Ascending aorta (tissue), 2 donors: ENCODE measurements around the gene CPN1. TPM values are rescaled to one million over a fixed set of nuclear protein-coding genes. Genes with fewer than 3 reads are reported as not detected.

ENCODE experiments used
- DNase-seq, 2 donors: peaks; one replicate each; pipeline ENCODE4 v3.0.0-alpha.2; 2019; ENCODE audit warnings: low spot score in 2 of 2
- H3K27ac ChIP-seq, 2 donors: fragments of 200-600 bp; sonication (generic); one replicate each; pipeline ENCODE4 v1.5.1; 2016 to 2017; ENCODE audit warnings: mild to moderate bottlenecking in 1 of 2
- H3K27me3 ChIP-seq: fragments of 200-600 bp; sonication (generic); one replicate; pipeline ENCODE4 v1.5.1; 2017
- H3K36me3 ChIP-seq, 2 donors: fragments of 200-600 bp; sonication (generic); one replicate each; pipeline ENCODE4 v1.5.1; 2016
- H3K4me1 ChIP-seq, 2 donors: fragments of 200-600 bp; sonication (generic); one replicate each; pipeline ENCODE4 v1.5.1; 2016 to 2017; ENCODE audit warnings: mild to moderate bottlenecking in 1 of 2
- H3K4me3 ChIP-seq, 2 donors: fragments of 200-600 bp; sonication (generic); one replicate each; pipeline ENCODE4 v1.5.1; 2016 to 2017; ENCODE audit warnings: mild to moderate bottlenecking in 1 of 2
- H3K9me3 ChIP-seq, 2 donors: fragments of 200-600 bp; sonication (generic); one replicate each; pipeline ENCODE4 v1.5.1; 2016
- intact Hi-C: fragments of 100-400 bp; cut with DNase I; formaldehyde crosslinking; loops from one replicate; pipeline ENCODE4 v1.15.1; 2023
- total RNA-seq: library from RNA; depleted of rRNA; stranded (reverse); fragments of >200 nt; gene quantifications from one replicate; pipeline ENCODE4 v1.1.0, GENCODE V29; 2016
- TF ChIP-seq, protein P1 (sequence below), 3 experiments: fragments of 200-600 bp in 2 of 3; fragments of 450-650 bp in 1 of 3; sonication (generic) in 2 of 3; IDR thresholded peaks; one replicate each; pipeline ENCODE4 v1.5.1; 2016 to 2019; ENCODE audit warnings: antibody characterized with exemption in 3 of 3, mild to moderate bottlenecking in 1 of 3, moderate library complexity in 1 of 3

The CPN1 gene
- total RNA-seq, 1 donor from 2014 or later: not detected

DNA sequence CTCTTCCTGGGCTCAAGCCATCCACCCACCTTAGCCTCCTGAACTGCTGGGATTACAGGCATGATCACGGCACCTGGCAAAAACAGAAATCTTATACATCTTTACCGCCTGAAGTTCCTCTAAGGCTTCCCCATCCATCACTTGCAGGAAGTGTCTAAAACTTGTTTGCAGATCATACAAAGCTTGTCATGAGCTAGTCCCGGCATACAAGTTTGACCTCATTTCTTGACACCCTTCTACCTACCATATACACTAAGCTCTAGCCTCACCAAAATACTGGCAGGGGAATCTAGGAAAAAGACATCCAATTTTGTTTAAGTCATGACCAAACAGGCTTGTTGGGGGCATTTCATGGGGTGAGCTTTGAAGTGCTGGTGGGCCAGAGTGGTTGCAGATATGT lies 86.4 kb downstream of the CPN1 start:
- intact Hi-C loops: no loop called here
- Histone ChIP-seq H3K9me3 (no peaks in the 10 kb centered on the region), H3K4me1 (no peaks in the 10 kb centered on the region), H3K27me3 (no peaks in the 10 kb centered on the region), H3K27ac (no peak overlapping the region), H3K4me3 (no peak overlapping the region), H3K36me3 (no peaks in the 10 kb centered on the region)
- TF ChIP-seq, protein P1, sequence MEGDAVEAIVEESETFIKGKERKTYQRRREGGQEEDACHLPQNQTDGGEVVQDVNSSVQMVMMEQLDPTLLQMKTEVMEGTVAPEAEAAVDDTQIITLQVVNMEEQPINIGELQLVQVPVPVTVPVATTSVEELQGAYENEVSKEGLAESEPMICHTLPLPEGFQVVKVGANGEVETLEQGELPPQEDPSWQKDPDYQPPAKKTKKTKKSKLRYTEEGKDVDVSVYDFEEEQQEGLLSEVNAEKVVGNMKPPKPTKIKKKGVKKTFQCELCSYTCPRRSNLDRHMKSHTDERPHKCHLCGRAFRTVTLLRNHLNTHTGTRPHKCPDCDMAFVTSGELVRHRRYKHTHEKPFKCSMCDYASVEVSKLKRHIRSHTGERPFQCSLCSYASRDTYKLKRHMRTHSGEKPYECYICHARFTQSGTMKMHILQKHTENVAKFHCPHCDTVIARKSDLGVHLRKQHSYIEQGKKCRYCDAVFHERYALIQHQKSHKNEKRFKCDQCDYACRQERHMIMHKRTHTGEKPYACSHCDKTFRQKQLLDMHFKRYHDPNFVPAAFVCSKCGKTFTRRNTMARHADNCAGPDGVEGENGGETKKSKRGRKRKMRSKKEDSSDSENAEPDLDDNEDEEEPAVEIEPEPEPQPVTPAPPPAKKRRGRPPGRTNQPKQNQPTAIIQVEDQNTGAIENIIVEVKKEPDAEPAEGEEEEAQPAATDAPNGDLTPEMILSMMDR (IDR thresholded peaks at IDR 0.05): no peak
- no peak for DNase-seq

DNA sequence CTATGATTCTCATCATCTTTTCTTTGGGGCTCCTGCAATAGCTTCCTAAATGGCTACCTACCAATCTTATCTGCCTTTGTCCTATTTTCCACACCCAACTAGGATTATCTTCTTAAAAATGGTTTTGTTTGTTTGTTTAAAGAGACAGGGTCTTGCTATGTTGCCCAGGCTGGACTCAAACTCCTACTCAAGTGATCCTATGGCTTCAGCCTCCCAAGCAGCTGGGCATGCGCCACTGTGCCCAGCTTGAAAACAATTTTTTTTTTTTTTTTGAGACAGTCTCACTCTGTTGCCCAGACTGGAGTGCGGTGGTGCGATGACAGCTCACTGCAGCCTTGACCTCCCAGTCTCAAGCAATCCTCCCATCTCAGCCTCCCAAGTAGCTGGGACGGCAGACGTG lies 86.9 kb downstream of the CPN1 start:
- Histone ChIP-seq H3K36me3 (no peaks in the 10 kb centered on the region), H3K4me3 (no peak overlapping the region), H3K27me3 (no peaks in the 10 kb centered on the region), H3K27ac (no peak overlapping the region), H3K4me1 (no peaks in the 10 kb centered on the region), H3K9me3 (no peaks in the 10 kb centered on the region)
- DNase-seq: no peak
- TF ChIP-seq, protein P1 (IDR thresholded peaks at IDR 0.05): no peak
- intact Hi-C loops: no loop called here

DNA sequence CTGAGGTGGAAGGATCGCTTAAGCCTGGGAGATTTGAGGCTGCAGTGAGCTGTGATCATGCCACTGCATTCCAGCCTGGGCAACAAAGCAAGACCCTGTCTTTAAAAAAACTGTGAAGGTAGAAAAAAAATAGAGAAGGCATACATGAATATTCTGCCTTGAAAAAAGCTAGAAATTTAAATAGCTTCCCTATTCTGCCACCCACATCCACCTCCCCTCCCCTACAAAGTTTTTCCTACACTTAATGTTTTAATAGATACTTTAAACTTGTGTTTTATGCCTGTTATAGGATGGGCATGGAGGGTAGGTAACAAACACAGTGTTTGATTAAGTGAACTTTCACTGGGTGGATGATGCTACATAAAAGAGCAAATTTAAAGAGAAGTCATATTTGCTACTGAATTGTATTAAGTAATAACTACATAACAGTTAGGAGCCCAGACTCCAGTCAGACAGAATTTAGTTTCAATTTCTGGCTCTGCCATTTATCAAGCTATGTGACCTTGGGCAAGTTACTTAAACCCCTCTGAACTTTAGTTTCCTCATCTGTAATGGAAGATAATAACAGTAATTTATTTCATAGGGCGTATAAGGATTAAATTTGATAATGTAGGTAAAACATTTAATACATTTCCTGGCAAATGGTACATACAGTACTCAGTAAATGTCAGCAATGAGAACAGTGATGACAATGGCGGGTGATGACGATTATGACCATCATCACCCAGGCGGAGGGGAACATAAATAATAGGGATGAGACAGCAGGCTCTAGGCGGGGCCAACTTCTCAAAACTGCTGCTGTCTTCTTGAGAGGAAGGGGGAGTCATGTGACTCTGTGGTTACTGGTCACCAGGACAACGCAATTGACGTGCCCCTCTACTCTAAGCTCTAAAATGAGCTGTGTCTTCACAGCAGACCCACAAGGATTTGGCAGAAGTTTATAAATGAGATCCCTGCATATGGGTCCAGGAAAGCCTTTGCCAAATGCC lies 87.7 kb downstream of the CPN1 start:
- Histone ChIP-seq H3K27ac (peak overlapping the region in 1 of 2 donors; percentile 1), H3K4me3 (no peak overlapping the region), H3K9me3 (no peaks in the 10 kb centered on the region), H3K36me3 (no peaks in the 10 kb centered on the region), H3K27me3 (no peaks in the 10 kb centered on the region), H3K4me1 (no peaks in the 10 kb centered on the region)
- TF ChIP-seq, protein P1 (IDR thresholded peaks at IDR 0.05): no peak
- intact Hi-C loops: no loop called here
- DNase-seq: peak; percentile 59 to 84

Other genes starting within 250 kb of the CPN1 start
- gene DNMBP, start 71.9 kb downstream of the CPN1 start, total RNA-seq: 15.9 TPM
- gene ERLIN1, start 104.2 kb upstream of the CPN1 start, total RNA-seq: 16.6 TPM
- gene CHUK, start 147.7 kb upstream of the CPN1 start, total RNA-seq: 54.6 TPM
- gene CWF19L1, start 185.8 kb upstream of the CPN1 start, total RNA-seq: 14.3 TPM
- 21.4 TPM for gene BLOC1S2, start 204.8 kb upstream of the CPN1 start, total RNA-seq
- gene PKD2L1, start 248.4 kb upstream of the CPN1 start, total RNA-seq: not detected